HepG2 (cell line): Measurements from ENCODE around the gene SPTBN5. TPM values are rescaled to one million over a fixed set of nuclear protein-coding genes. Genes with fewer than 3 reads are reported as not detected.

Experiments
- CBX2 ChIP-seq, 2 experiments: fragments of 200-600 bp in 1 of 2; sonication (generic); formaldehyde crosslinking in 1 of 2; IDR thresholded peaks; 2 replicates each; pipeline versions ENCODE4 v1.7.0 to v1.8.1; 2018 to 2022; ENCODE audit warnings: low read depth in 2 of 2, low read length in 1 of 2, mild to moderate bottlenecking in 1 of 2, missing genetic modification reagents in 1 of 2
- FOXM1 ChIP-seq: sonication (generic); formaldehyde crosslinking; IDR thresholded peaks from 2 replicates; pipeline ENCODE4 v1.5.0; 2020; ENCODE audit warnings: missing genetic modification reagents
- GTF2F1 ChIP-seq: fragments of 150-350 bp; IDR thresholded peaks from 2 replicates; pipeline ENCODE4 v1.6.1; 2014; ENCODE audit warnings: low read length
- HIC2 ChIP-seq: sonication (generic); formaldehyde crosslinking; IDR thresholded peaks from 2 replicates; pipeline ENCODE4 v1.9.0; 2022; ENCODE audit warnings: low read depth, missing genetic modification reagents
- IRX3 ChIP-seq: sonication (generic); formaldehyde crosslinking; IDR thresholded peaks from 2 replicates; pipeline ENCODE4 v1.8.1; 2023; ENCODE audit warnings: mild to moderate bottlenecking, low read depth, missing genetic modification reagents, borderline replicate concordance
- JDP2 ChIP-seq: sonication (generic); formaldehyde crosslinking; IDR thresholded peaks from 2 replicates; pipeline ENCODE4 v1.8.1; 2022; ENCODE audit warnings: missing genetic modification reagents, borderline replicate concordance
- LBX2 ChIP-seq: sonication (generic); formaldehyde crosslinking; IDR thresholded peaks from 2 replicates; pipeline ENCODE4 v1.5.0; 2020; ENCODE audit warnings: missing genetic modification reagents, mild to moderate bottlenecking, borderline replicate concordance
- NFE2L1 ChIP-seq: sonication (generic); formaldehyde crosslinking; IDR thresholded peaks from 2 replicates; pipeline ENCODE4 v1.4.0; 2020; ENCODE audit warnings: missing genetic modification reagents, mild to moderate bottlenecking, borderline replicate concordance
- NONO ChIP-seq, 2 experiments: fragments of 450-650 bp in 1 of 2; sonication (generic) in 1 of 2; formaldehyde crosslinking in 1 of 2; IDR thresholded peaks in 1 of 2; conservative IDR thresholded peaks in 1 of 2; 2 replicates each; pipeline versions ENCODE4 v1.6.1 to v1.8.0; 2017 to 2022; ENCODE audit warnings: mild to moderate bottlenecking in 1 of 2, missing genetic modification reagents in 1 of 2, moderate library complexity in 1 of 2
- PAX8 ChIP-seq: sonication (generic); formaldehyde crosslinking; IDR thresholded peaks from 2 replicates; pipeline ENCODE4 v1.8.0; 2022; ENCODE audit warnings: mild to moderate bottlenecking, missing genetic modification reagents, borderline replicate concordance
- PHF20 ChIP-seq: sonication (generic); formaldehyde crosslinking; IDR thresholded peaks from 2 replicates; pipeline ENCODE4 v1.5.0; 2020; ENCODE audit warnings: mild to moderate bottlenecking, missing genetic modification reagents
- RELA ChIP-seq: sonication (generic); formaldehyde crosslinking; IDR thresholded peaks from 2 replicates; pipeline ENCODE4 v1.4.0; 2020; ENCODE audit warnings: missing genetic modification reagents
- polyA plus RNA-seq, 8 experiments: library from polyadenylated mRNA; depleted of rRNA in 3 of 8; stranded (reverse) in 7 of 8; unstranded in 1 of 8; fragments of >200 nt; fragmentation: Illumina TruSeq in 4 of 8; extraction: Trizol in 4 of 8; gene quantifications; 2 replicates each; pipeline versions ENCODE4 v1.2.1 to v1.2.3, GENCODE V29; 2011 to 2016; ENCODE audit warnings: low read depth in 4 of 8, missing spikeins in 1 of 8, mixed read lengths in 1 of 8; ENCODE audit not compliant: insufficient read depth in 1 of 8
- total RNA-seq, 5 experiments: library from RNA; depleted of rRNA; stranded (reverse); fragments of >200 nt; fragmentation: Illumina TruSeq; extraction: Trizol; gene quantifications; 2 replicates each; pipeline ENCODE4 v1.2.3, GENCODE V29; 2016; ENCODE audit warnings: low read depth in 1 of 5
- TF ChIP-seq, protein P1 (sequence below): sonication (generic); IDR thresholded peaks from 2 replicates; pipeline ENCODE4 v1.6.1; 2016; ENCODE audit warnings: low read depth, borderline replicate concordance
- TF ChIP-seq, protein P2 (sequence below): sonication (generic); formaldehyde crosslinking; IDR thresholded peaks from 2 replicates; pipeline ENCODE4 v1.8.0; 2022; ENCODE audit warnings: mild to moderate bottlenecking, missing genetic modification reagents, moderate library complexity
- TF ChIP-seq, protein P3 (sequence below): IDR thresholded peaks from 2 replicates; pipeline ENCODE4 v1.6.1; 2016; ENCODE audit warnings: low read depth, missing genetic modification reagents, missing compliant biosample characterization
- TF ChIP-seq, protein P4 (sequence below): sonication (generic); formaldehyde crosslinking; IDR thresholded peaks from 2 replicates; pipeline ENCODE4 v1.5.0; 2020; ENCODE audit warnings: missing genetic modification reagents

Gene SPTBN5
- total and polyA plus RNA-seq, 2 of the 13 experiments (the other 11 are each of a cell fraction or from before 2014, with no cell fraction given) = 0.01 to 0.07 TPM

DNA sequence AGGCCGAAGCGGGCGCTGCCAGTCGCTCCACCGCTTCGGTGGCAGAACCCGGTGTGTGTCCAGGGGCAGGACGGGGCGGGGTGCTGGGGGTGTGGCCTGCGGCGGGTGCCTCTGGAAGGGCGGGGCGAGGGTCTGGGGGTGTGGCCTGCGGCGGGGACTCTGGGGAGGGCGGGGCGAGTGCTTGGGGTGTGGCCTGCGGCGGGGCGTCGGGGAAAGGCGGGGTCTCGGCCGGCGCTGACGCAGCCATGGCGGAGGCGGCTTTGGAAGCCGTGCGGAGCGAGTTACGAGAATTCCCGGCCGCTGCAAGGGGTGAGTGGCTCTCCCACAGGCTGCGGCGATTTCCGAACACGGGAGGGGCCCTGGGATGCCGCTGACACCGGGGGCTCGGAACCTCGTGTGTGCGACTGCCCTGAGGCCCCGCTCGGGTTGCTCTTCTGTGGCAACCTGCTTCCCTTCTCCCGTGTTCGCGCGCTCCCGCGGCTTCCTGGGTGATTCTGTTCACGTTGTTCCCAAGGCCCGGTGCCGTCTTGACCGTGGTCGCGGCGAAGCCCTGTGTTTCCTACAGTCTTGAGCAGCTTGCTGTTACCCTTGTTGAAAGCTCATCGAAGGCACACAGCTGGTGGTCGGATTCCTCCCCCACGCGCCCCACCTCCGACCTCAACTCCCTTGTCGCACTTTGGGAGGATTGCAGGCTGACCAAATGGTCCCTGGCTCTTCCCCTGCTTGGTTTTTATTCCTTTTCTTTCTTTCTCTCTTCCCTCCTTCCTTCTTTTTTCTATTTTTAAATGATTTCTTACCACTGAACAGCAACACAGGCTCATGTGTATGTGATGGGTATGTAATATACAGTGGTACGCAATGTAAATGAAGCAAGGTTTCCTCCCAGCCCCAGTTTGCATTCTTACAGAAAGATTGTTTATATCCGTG lies 65.7 kb downstream of the SPTBN5 start, which contains the start of gene JMJD7 (continued):
- TF ChIP-seq, protein P1, sequence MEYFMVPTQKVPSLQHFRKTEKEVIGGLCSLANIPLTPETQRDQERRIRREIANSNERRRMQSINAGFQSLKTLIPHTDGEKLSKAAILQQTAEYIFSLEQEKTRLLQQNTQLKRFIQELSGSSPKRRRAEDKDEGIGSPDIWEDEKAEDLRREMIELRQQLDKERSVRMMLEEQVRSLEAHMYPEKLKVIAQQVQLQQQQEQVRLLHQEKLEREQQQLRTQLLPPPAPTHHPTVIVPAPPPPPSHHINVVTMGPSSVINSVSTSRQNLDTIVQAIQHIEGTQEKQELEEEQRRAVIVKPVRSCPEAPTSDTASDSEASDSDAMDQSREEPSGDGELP = no peak; the same call in 1 of the 2 replicates
- TF ChIP-seq, protein P2, sequence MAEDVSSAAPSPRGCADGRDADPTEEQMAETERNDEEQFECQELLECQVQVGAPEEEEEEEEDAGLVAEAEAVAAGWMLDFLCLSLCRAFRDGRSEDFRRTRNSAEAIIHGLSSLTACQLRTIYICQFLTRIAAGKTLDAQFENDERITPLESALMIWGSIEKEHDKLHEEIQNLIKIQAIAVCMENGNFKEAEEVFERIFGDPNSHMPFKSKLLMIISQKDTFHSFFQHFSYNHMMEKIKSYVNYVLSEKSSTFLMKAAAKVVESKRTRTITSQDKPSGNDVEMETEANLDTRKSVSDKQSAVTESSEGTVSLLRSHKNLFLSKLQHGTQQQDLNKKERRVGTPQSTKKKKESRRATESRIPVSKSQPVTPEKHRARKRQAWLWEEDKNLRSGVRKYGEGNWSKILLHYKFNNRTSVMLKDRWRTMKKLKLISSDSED (CRISPR knock-in tag) = no peak
- TF ChIP-seq IRX3 (CRISPR knock-in tag) (no peak), LBX2 (CRISPR knock-in tag) (no peak), PHF20 (peak; percentile 56; the same call in 1 of the 2 replicates), CBX2 (IDR thresholded peaks at IDR 0.05; ENCODE audit: low read depth, low read length) (no peak), CBX2 (CRISPR knock-in tag; IDR thresholded peaks at IDR 0.05; ENCODE audit: low read depth) (no peak), FOXM1 (no peak), RELA (CRISPR knock-in tag) (0 out of 2 replicates have a peak, but pooled peaks have one; percentile 36), GTF2F1 (no peak), HIC2 (CRISPR knock-in tag) (no peak), NONO (IDR thresholded peaks at IDR 0.05) (no peak), NONO (CRISPR knock-in tag; conservative IDR thresholded peaks at IDR 0.05) (peak; percentile 19; the same call in 1 of the 2 replicates), NFE2L1 (CRISPR knock-in tag) (no peak), JDP2 (CRISPR knock-in tag) (no peak), PAX8 (CRISPR knock-in tag) (no peak)
- TF ChIP-seq, protein P3, sequence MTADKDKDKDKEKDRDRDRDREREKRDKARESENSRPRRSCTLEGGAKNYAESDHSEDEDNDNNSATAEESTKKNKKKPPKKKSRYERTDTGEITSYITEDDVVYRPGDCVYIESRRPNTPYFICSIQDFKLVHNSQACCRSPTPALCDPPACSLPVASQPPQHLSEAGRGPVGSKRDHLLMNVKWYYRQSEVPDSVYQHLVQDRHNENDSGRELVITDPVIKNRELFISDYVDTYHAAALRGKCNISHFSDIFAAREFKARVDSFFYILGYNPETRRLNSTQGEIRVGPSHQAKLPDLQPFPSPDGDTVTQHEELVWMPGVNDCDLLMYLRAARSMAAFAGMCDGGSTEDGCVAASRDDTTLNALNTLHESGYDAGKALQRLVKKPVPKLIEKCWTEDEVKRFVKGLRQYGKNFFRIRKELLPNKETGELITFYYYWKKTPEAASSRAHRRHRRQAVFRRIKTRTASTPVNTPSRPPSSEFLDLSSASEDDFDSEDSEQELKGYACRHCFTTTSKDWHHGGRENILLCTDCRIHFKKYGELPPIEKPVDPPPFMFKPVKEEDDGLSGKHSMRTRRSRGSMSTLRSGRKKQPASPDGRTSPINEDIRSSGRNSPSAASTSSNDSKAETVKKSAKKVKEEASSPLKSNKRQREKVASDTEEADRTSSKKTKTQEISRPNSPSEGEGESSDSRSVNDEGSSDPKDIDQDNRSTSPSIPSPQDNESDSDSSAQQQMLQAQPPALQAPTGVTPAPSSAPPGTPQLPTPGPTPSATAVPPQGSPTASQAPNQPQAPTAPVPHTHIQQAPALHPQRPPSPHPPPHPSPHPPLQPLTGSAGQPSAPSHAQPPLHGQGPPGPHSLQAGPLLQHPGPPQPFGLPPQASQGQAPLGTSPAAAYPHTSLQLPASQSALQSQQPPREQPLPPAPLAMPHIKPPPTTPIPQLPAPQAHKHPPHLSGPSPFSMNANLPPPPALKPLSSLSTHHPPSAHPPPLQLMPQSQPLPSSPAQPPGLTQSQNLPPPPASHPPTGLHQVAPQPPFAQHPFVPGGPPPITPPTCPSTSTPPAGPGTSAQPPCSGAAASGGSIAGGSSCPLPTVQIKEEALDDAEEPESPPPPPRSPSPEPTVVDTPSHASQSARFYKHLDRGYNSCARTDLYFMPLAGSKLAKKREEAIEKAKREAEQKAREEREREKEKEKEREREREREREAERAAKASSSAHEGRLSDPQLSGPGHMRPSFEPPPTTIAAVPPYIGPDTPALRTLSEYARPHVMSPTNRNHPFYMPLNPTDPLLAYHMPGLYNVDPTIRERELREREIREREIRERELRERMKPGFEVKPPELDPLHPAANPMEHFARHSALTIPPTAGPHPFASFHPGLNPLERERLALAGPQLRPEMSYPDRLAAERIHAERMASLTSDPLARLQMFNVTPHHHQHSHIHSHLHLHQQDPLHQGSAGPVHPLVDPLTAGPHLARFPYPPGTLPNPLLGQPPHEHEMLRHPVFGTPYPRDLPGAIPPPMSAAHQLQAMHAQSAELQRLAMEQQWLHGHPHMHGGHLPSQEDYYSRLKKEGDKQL (CRISPR knock-in tag) = no peak
- TF ChIP-seq, protein P4, sequence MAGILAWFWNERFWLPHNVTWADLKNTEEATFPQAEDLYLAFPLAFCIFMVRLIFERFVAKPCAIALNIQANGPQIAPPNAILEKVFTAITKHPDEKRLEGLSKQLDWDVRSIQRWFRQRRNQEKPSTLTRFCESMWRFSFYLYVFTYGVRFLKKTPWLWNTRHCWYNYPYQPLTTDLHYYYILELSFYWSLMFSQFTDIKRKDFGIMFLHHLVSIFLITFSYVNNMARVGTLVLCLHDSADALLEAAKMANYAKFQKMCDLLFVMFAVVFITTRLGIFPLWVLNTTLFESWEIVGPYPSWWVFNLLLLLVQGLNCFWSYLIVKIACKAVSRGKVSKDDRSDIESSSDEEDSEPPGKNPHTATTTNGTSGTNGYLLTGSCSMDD (CRISPR knock-in tag) = no peak
